GM18519 (cell line): Measurements from ENCODE around the gene CSNK2A1.
"Not testable (repeated sequence)": the region's sequence is repeated elsewhere in the genome, so short reads cannot be mapped to it uniquely, and the experiment has no call there.

Experiments used
- ATAC-seq: cut with Tn5 transposase; IDR thresholded peaks from one replicate; pipeline ENCODE4 v1.9.1; 2021; ENCODE audit warnings: mild to moderate bottlenecking, moderate library complexity; ENCODE audit not compliant: unreplicated experiment, low FRiP score

Gene CSNK2A1

GRCh38 chr20:503048-503737, 40.4 kb downstream of the CSNK2A1 start:
- no peak for ATAC-seq

DNA sequence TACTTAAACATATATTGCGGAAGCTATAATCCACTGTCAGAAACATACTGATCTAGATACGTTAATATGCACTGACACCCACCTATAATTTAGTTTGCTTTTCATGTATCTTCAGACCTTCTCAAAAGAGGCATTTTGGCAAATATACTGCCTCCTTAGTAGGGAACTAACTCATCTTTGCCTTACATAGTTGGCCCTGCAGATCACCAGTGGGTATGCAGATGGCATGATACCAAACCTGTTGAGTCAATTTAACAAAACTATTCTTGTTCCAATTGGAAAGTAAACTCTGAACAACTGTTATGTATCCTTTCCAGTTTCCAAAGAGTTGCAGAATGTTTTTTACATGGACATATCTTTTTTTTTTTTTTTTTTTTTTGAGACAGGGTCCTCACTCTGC, 45.6 kb downstream of the CSNK2A1 start:
- no peak for ATAC-seq

GRCh38 chr20:496126-496696, 47.4 kb downstream of the CSNK2A1 start:
- no peak for ATAC-seq

DNA sequence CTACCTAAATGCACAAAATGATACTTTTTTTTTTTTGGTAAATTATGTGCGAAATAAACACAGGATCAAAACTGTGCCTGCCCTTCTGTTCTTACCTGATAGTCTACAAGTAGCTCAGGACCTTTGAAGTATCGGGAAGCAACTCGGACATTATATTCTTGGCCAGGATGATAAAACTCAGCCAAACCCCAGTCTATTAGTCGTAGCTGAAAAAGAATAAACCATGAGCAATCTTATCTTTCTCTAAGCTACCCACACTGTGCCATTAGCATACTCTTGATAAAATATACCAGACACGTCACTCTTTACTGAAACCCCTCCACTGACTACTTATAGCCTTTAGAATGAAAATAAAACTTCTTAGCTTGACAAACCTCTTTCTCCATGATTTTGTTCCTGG, 51.4 kb downstream of the CSNK2A1 start:
- ATAC-seq, result no peak

DNA sequence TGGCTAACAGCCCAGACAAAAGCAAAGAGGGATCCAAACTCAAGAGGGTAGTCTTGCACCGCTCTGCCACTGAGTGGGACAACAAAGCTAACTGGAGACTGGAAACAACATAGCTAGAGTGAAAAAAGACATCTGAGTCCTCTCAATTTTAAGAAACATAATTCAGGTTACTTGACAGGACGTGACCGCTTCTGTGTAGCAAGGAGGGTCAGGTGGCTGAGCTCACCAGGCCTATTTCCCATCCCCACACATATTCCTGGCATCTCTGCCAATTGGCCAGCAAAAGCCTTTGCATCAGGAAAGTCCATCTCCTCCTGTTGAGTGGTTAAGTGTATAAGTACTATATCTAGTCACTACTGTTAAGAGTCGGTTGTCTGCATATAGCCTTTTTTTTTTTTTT, 55.9 kb downstream of the CSNK2A1 start:
- no peak for ATAC-seq

- no peak for ATAC-seq
These were observed 59.6 kb downstream of the CSNK2A1 start for GRCh38 chr20:483815-484644.

DNA sequence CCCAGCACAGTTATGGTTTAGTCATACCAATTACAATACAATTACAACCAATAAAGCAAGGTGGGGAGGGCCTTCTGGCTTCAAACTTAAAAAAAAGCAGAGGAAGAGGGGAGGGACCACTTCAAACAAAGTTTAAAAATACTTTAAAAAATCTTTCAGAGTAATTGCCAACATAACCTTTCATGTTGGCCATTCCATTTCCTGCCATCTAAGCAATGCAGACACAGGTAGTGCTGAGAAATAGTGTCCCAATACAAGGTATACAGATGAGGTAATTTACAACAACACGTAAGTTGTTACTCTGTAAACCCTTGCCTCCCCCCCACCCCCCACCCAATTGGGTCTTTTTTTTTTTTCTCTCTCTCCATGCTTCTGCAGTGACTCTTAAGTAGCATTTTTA, 62.4 kb downstream of the CSNK2A1 start:
- ATAC-seq, result no peak

DNA sequence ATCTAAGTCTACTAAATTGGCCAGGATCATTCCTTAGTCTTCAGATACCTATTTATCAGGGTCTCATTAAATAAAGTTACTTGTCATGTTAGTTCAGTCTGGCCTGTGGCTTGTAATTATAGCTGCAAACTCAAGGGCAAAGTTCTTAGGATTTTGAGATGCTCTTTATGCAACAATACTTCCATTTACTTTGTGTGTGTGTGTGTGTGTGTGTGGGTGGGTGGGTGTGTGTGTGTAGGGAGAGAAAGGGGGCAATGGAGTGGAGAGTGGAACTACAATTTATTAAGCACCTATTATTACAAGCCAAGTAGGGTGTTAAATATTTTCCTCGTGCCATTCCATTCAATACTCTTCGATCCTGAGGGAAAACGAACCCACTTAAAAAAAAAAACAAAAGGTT, 63.5 kb downstream of the CSNK2A1 start:
- ATAC-seq, result no peak

DNA sequence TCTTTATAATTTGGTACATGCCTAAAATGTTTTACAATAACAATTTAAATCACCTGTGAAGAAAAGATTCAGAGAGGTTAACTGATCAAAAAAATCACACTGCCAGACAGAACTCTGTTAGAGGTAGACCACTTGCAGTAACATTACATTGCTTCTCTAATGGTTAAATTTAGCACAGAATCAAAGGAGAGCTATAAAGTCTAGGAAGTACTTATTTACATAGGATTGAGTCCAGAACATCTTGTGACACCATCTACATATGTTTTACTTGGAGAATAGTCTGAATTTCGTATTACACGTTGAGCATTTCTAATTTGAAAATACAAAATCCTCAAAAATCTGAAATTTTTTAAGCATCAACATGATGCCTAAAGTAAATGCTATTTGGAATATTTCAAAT, 64.1 kb downstream of the CSNK2A1 start:
- no peak for ATAC-seq

DNA sequence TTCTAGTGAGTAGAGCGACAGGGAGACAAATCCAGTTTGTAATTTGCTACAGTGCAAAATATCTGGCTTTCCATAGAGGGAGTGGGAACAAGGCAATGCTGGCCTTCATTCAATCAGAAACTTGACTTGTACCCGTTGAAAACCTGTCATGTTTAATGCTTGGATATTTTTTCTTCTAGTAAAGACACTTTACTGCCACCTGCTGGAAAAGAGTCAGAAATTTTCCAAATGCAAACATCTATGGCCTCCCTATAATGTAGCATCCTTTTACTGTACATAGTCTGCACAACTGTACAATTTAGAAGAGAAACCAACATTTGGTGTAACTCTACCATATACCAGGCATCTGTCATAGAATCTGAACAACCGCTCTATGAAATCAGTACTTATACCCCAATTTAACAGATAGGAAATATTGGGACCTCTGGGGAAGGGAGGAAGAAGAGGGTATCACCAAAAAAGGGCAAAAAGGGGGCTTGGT, 64.6 kb downstream of the CSNK2A1 start:
- ATAC-seq, result no peak

GRCh38 chr20:478010-478948, 65.3 kb downstream of the CSNK2A1 start:
- no peak for ATAC-seq

- not testable (repeated sequence) for ATAC-seq
These were observed 66.9 kb downstream of the CSNK2A1 start for GRCh38 chr20:476561-477249.

- no peak for ATAC-seq
These were observed 67.9 kb downstream of the CSNK2A1 start for GRCh38 chr20:475463-476357.

DNA sequence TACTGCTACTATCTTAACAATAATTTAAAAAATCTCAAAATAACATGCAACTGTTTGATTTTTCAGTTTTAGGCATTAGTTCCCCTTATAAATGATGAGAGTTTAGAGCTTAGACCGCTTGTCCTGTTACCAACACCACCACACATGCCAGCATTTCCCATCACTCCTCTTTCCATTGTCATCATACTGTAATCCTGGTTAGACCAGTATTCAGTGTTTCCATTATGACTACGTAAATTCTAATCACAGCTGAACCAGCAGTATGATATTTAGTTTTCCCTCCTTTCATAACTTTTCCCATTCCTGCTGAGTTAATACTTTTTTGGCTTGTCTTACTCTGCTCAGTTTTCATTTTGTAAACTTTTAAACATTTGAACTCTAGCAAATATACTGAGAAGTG, 69.0 kb downstream of the CSNK2A1 start:
- ATAC-seq, result no peak

DNA sequence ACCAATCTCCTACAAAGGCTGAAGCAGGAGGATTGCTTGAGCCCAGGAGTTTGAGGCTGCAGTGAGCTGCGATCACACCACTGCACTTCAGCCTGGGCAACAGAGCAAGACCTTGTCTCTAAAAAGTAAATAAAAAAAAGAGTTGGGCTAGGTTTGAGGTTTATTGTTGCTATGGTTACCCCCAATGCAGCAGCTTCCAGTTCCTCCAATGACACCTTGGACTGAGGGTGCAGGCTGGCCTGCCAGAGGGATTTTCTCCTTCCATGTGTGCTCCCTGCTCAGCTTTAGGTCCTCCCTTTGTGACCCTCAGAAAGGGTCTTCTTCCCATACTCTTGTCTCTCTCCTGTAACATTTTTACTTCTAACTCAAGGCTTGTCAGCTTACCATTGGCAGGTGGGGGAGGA, 70.7 kb downstream of the CSNK2A1 start:
- ATAC-seq, result no peak

- no peak for ATAC-seq
These were observed 71.3 kb downstream of the CSNK2A1 start for GRCh38 chr20:472137-472846.

GRCh38 chr20:469746-470490, 73.7 kb downstream of the CSNK2A1 start:
- no peak for ATAC-seq

GRCh38 chr20:467755-468154, 75.8 kb downstream of the CSNK2A1 start:
- ATAC-seq, result no peak
